SU-DHL-6 (cell line): ENCODE measurements around the gene CBFB.

ENCODE experiments used
- EZH2phosphoT487 ChIP-seq: fragments of 200-600 bp; sonication (generic), shearing (Covaris generic); conservative IDR thresholded peaks from 2 replicates; pipeline ENCODE4 v1.6.1; 2018; ENCODE audit warnings: mild to moderate bottlenecking, antibody characterized with exemption, low read length, moderate library complexity, mixed read lengths
- TF ChIP-seq, protein P1 (sequence below): fragments of 200-600 bp; sonication (generic); IDR thresholded peaks from one replicate; pipeline ENCODE4 v1.5.1; 2017; ENCODE audit warnings: antibody characterized with exemption, mild to moderate bottlenecking, low read length, moderate library complexity; ENCODE audit not compliant: insufficient read depth, poor library complexity, severe bottlenecking

DNA sequence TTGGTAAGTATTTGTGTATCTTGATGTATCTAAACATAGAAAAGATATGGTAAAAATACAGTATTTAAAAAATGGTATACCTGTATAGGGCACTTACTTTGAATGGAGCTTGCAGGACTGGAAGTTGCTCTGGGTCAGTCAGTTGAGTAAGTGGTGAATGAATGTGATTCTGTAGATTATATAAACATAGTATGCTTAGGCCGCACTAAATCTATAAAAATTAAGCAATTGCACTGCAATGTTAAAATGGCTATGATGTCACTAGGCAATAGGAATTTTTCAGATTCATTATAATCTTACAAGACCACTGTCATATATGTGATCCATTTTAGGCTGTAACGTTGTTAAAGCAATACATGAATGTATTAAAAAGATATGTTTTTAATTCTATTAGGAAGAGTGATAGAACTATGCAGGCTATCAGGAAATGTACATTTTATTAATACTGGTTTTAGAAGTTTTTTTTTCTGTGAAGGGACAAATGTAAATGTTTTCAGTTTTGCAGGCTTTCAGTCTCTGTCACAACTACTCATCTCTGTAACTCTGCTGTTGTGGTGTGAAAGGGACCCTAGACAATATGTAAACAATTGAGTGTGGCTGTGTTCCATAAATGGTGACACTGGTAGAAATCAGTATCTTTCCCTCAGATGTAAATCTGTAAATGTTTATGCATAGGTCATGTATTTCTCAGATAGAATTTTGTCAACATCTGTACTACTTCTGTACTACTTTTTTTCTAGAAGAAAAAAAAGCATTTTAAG is 10.5 kb downstream of the CBFB start:
- TF ChIP-seq, protein P1, sequence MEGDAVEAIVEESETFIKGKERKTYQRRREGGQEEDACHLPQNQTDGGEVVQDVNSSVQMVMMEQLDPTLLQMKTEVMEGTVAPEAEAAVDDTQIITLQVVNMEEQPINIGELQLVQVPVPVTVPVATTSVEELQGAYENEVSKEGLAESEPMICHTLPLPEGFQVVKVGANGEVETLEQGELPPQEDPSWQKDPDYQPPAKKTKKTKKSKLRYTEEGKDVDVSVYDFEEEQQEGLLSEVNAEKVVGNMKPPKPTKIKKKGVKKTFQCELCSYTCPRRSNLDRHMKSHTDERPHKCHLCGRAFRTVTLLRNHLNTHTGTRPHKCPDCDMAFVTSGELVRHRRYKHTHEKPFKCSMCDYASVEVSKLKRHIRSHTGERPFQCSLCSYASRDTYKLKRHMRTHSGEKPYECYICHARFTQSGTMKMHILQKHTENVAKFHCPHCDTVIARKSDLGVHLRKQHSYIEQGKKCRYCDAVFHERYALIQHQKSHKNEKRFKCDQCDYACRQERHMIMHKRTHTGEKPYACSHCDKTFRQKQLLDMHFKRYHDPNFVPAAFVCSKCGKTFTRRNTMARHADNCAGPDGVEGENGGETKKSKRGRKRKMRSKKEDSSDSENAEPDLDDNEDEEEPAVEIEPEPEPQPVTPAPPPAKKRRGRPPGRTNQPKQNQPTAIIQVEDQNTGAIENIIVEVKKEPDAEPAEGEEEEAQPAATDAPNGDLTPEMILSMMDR, result no peak
- no peak for TF ChIP-seq EZH2phosphoT487
